Erythroblast (primary cell): ENCODE results near the gene ZBED2.

ENCODE experiments used
- GATA1 ChIP-seq: IDR thresholded peaks from 2 replicates; pipeline ENCODE4 v1.6.1; 2011; ENCODE audit warnings: low read depth, mild to moderate bottlenecking, control low read depth, low read length, moderate library complexity
- POLR2A ChIP-seq: IDR thresholded peaks from 2 replicates; pipeline ENCODE4 v1.6.1; 2011; ENCODE audit warnings: mild to moderate bottlenecking, low read length

- TF ChIP-seq POLR2A: no peak
- TF ChIP-seq GATA1: no peak
Observed at GRCh38 chr3:111590143-111590491, 5.0 kb downstream of the ZBED2 start.
